GM19438 (cell line): Measurements from ENCODE around the gene HHATL.

Source experiments
- ATAC-seq: cut with Tn5 transposase; IDR thresholded peaks from one replicate; pipeline ENCODE4 v1.9.1; 2021; ENCODE audit warnings: low read depth; ENCODE audit not compliant: unreplicated experiment

The HHATL gene

GRCh38 chr3:42667523-42668412 lies 34.8 kb downstream of the HHATL start:
- no peak for ATAC-seq

- no peak for ATAC-seq
Measured at GRCh38 chr3:42667096-42667522, 35.5 kb downstream of the HHATL start.

DNA sequence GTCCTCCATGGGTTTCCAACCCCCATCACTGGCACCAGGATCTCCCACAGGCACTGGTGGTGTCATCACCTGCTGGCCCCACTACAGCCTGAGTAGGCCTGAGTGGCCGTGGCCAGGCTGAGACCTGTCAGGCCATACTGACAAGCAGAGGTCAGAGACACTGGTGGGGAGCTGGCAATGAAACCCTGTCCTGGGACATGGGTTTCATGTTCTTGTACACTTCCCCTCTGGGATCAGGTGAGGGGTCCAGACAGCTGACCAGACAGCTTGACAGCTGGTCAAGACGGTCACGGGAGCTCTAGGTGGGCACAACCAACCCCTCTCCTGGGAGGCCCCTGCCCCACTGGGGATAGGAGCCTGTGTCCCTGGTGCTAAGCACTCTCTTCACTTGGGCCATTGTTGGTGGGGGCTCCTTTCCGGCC lies 36.0 kb downstream of the HHATL start:
- no peak for ATAC-seq

GRCh38 chr3:42666022-42666421 lies 36.6 kb downstream of the HHATL start:
- ATAC-seq: no peak

DNA sequence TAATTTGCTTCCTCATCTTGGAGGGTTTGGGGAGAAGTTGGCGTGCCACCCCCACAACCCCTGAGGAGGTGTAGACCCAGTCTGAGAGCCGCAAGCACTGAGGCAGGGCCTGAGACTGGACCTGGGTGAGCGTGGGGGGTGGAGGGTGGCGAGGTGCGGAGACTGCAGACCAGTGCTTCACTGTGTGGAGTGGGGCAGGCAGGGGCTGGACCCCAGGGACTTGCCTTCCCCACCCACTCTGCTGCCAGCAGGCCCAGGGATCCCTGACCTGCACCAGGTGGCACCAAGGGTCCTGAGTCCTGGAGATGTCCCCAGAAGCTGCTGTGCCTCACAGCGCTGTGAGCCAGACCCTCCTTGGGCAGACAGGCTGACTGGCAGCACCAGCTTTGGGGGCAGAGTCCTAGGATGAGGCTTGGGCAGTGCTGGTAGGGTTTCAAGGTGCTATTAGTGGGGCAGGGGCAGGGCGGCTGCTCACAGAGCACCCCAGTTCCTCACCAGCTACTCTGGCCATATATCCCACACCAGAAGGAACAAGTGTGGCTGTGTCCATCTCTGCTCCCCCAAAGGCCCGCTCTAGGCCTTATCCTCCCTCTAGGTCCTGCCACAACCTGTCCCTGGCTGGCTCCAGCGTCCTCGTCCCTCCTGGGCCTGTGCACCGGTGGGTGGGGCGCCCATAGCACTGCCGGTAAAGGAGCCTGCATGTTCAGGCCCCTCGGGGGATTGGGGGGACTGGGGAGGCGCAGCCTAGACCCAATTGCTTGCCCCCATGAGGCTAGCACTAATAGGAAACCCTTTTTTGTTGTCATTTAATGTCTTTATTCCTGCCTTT lies 37.3 kb downstream of the HHATL start:
- ATAC-seq: no peak

DNA sequence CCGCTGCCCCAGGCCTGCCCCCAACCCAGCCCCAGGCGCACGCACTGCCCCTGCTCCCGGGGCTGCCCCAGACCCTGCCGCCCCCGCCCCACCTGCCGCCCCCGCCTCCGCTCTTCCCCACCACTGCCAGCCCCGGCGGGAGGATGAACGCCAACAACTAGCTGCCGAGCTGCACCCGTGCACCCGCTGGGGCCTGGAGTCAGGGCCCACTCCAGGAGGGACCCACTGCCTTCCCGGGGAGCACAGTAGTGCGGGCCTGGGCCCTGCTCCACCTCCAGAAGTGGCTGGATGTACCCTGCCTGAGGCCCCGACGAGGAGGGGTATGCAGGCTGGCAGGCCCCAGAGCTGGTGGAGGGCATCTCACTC lies 38.2 kb downstream of the HHATL start:
- no peak for ATAC-seq

- no peak for ATAC-seq
Measured at GRCh38 chr3:42663581-42664437, 38.8 kb downstream of the HHATL start.

DNA sequence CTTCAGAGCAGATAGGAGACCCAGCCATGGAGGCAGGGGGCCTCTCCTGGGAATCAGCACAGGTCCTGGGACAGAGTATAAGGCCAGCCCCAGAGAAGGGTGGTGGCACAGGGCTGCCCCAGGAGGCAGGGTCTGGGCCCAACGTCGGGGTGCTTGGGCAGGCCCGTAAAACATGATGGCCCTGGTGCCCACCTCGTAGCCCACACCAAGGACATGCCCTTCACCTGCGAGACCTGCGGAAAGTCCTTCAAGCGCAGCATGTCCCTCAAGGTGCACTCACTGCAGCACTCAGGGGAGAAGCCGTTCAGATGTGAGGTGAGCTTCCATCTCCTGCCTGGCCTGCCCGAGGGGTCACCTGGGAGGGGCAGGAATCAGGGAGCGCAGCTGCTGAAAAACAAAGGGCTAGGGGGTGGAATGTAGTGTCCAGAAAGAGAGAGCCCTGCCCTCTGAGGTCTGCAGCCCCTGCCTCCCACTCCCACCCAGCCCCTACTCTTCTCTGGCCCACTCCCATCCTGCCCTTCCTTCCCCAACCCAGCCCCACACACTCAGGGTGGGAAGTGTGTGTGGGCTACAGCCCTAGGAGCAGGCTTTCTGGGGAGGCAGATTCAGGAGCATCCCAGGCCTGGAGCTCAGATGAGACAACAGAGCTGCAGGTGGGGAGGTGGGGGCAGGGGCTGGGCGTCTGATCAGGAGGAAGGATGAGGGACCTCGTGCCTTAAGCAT lies 39.6 kb downstream of the HHATL start:
- no peak for ATAC-seq

GRCh38 chr3:42662037-42662812 lies 40.4 kb downstream of the HHATL start:
- no peak for ATAC-seq

DNA sequence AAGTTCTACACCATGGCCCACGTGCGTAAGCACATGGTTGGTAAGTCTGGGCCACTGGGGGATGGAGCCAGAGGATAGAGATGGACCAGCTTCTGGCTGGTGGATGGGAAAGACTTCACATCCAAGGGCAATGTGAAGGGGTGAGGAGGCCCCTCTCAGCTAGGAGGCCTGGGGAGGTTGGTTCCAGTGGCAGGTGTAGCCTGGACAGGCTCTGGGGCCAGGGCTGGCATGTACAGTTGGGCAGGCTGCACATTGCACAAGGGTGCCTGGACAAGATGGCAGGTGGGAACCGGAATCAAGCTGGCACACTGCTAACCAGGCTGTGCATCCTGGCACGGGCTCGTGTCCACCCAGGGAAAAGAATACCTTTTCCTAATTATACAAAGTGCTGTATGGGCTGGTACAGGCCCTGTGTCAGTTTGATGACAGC lies 41.0 kb downstream of the HHATL start:
- ATAC-seq: no peak

- no peak for ATAC-seq
Measured at GRCh38 chr3:42660898-42661297, 41.7 kb downstream of the HHATL start.

DNA sequence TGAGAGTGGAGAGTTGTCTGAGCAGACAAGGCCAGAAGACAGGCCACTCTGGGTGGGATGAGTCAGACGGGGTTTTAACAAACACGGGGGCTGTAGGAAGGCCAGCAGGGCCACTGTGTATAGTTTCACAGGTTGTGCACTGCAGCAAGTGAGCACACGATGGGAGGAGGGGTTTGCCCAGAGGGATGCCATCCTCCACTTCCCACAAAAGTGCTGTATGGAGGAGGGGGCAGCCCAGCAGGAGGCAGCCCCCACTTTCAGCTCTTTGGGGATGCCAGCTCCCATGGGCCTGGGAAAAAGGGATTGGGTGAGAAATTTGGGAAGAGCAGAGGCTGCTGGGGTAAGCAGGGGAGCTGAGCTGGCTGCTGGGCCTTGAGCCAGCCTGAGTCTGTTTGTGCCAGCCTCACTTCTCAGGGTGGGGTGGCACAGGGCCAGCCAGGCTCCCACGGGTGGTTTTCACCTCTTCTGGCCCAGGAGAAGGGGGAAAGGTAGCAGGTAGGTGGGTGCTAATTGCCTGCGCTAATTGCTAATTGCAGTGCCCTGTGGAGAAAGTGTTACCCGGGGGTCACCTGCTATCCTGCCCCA lies 42.4 kb downstream of the HHATL start:
- ATAC-seq: no peak

DNA sequence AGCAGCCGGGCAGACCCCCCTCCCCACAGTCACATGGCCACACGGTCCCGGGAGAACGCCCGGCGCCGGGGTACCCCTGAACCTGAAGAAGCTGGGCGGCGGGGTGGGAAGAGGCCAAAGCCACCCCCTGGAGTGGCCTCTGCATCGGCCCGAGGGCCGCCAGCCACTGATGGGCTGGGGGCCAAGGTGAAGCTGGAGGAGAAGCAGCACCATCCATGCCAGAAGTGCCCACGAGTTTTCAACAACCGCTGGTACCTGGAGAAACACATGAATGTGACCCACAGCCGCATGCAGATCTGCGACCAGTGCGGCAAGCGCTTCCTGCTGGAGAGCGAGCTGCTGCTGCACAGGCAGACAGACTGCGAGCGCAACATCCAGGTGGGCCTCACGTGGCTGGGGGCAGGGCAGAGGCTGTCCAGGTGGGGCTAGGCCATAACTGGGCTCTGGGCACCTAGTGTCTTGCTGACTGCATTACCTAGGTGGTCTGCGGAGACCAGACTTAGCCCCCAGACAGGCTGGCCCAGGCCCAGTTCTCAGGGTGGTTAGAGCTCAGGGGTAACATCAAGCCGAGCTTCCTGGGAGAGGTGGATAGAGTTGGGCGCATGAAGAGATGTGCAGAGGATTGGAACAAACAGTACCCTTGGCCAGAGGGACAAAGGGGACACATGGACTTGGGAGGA lies 43.0 kb downstream of the HHATL start:
- ATAC-seq: no peak

- no peak for ATAC-seq
Measured at GRCh38 chr3:42658771-42659390, 43.7 kb downstream of the HHATL start.

DNA sequence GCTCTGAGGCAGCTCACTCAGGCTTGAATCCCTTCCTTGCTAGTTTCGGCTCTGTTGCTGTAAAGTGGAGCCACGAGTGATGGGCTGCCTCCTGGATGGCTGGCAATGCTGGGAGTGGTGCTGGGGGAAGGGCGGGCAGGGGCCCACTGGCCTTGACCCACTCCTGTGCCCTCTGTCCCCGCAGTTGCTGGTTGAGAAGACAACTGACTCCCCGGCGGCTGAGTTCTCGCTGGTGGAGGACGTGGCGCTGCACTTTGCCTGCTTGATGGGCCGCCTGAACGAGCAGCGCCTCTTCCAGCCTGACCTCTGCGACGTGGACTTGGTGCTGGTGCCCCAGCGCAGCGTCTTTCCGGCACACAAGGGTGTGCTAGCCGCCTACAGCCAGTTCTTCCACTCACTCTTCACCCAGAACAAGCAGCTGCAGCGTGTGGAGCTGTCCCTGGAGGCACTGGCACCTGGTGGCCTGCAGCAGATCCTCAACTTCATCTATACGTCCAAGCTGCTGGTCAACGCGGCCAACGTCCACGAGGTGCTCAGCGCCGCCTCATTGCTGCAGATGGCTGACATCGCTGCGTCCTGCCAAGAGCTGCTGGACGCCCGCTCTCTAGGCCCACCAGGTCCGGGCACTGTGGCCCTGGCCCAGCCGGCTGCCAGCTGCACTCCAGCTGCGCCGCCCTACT lies 44.4 kb downstream of the HHATL start:
- ATAC-seq: no peak

GRCh38 chr3:42657675-42658074 lies 44.9 kb downstream of the HHATL start:
- no peak for ATAC-seq
